ENCODE measurements around the gene HLA-DOA.

Gene HLA-DOA

DNA sequence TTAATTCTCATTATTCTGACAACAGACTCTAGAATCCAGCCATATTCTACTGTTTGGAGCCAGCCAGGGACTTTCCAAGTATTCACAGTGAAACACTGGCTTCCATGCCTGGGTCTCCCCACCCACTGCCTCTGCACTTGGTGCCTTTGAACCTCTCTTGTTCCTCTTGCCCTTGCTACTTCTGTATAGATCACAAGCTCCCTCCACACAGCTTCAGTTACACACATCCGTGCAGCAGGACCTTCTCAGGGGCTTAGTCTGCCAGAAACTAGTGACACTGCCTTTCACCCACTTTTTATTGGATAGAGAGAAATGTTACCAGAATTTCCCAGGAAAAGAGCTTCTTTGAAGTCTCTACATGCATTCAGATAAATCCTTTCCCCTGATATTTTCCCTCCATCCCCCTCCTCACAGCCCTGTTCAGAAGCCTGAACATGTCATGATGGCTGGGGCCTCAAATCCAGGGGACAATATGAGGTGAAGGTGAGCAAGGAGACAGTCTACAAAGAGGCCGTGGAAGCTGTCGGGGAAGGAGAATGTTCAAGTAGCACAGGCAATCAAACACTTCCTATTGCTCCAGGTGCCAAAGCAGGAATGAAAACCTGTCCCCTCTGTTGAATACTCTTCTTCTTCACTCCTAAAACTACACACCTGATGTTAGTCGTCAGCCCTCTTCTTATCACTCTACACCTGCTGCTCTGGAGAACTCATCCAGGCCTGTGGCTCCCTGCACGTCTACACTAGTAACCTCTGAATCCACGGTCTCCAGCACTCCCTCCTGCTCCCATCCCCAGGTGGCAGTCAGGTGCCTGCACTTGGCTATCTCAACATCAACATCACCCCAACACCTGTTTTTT is 20.2 kb upstream of the HLA-DOA start:
- Histone ChIP-seq H3K4me3 (ENCODE audit: low read length) (no peak overlapping the region), H3K27ac (ENCODE audit: low read length) (no peak overlapping the region), H3K4me1 (ENCODE audit: low read length) (peaks cover 21% of the 10 kb centered on the region), H3K9me2 (replicated peaks; ENCODE audit: insufficient read depth, low read length) (no peaks in the 10 kb centered on the region), H3K9ac (ENCODE audit: low read length) (no peak overlapping the region), H3K79me2 (ENCODE audit: low read length) (no peaks in the 10 kb centered on the region), H3K36me3 (replicated peaks; ENCODE audit: insufficient read depth, low read length) (no peaks in the 10 kb centered on the region), H4K20me1 (ENCODE audit: insufficient read depth, low read length) (no peaks in the 10 kb centered on the region), H2AFZ (ENCODE audit: low read length) (no peak overlapping the region), H3F3A (ENCODE audit: insufficient read depth, low read length) (peaks cover 12% of the 10 kb centered on the region), H3K9me3 (replicated peaks; ENCODE audit: insufficient read depth, low read length) (no peaks in the 10 kb centered on the region), H3K27me3 (replicated peaks; ENCODE audit: insufficient read depth, low read length) (no peaks in the 10 kb centered on the region), H3K4me2 (ENCODE audit: low read depth, low read length) (no peak overlapping the region)
- DNase-seq: no peak
- TF ChIP-seq EZH2phosphoT487 (IDR thresholded peaks at IDR 0.05; ENCODE audit: low read length) (no peak), EZH2 (optimal IDR thresholded peaks at IDR 0.05; ENCODE audit: low read depth, low read length) (no peak)
- TF ChIP-seq, protein P1, sequence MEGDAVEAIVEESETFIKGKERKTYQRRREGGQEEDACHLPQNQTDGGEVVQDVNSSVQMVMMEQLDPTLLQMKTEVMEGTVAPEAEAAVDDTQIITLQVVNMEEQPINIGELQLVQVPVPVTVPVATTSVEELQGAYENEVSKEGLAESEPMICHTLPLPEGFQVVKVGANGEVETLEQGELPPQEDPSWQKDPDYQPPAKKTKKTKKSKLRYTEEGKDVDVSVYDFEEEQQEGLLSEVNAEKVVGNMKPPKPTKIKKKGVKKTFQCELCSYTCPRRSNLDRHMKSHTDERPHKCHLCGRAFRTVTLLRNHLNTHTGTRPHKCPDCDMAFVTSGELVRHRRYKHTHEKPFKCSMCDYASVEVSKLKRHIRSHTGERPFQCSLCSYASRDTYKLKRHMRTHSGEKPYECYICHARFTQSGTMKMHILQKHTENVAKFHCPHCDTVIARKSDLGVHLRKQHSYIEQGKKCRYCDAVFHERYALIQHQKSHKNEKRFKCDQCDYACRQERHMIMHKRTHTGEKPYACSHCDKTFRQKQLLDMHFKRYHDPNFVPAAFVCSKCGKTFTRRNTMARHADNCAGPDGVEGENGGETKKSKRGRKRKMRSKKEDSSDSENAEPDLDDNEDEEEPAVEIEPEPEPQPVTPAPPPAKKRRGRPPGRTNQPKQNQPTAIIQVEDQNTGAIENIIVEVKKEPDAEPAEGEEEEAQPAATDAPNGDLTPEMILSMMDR (IDR thresholded peaks at IDR 0.05; ENCODE audit: low read length): no peak

DNA sequence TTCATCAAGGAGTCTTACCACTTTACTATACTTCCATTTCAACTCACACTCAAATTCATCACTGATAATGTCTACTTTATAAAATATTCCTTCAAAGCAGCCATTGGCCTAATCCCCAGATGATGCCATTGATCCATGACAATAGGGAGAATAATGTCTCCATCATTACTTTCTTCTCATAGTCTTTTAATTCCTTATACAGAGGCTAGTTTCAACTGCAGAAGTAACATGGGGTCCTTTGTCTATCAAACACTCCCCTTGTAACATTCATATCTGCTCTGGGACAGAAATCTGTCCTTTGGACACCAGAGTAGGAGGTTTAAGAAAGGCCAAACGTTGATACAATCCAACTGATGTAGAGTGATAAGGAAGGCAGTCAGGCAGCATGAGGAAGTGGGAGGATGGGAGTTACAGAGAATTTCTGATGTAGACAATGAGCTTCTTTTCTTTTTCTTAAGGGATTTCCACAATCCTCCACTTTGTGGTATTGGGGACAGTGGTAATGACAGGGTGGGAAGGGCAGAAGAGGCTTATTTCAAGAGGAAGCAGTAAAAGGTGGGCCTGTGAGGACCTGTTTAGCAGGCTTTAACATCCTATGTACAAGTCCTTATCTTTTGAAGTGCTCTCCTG is 18.9 kb upstream of the HLA-DOA start:
- H3K27ac ChIP-seq (ENCODE audit: low read length): peak overlapping the region; percentile 39; the same call in 1 of the 2 replicates
- no peak for DNase-seq

DNA sequence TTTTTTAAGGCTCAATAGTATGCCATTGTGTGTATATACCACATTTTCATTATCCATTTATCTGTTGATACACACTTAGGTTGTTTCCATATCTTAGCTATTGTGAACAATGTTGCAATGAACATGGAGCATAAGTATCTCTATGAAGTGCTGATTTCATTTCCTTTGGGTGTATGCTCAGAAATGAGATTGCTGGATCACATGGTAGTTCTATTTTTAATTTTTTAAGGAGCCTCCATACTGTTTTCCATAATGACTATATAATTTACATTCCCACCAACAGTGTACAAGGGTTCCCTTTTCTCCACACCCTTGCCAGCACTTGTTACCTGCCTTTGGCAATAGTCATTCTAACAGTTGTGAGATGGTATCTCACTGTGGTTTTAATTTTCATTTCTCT is 15.1 kb upstream of the HLA-DOA start:
- DNase-seq: no peak
- Histone ChIP-seq H3K79me2 (ENCODE audit: low read length) (no peaks in the 10 kb centered on the region), H3K36me3 (replicated peaks; ENCODE audit: insufficient read depth, low read length) (no peaks in the 10 kb centered on the region), H3K4me3 (ENCODE audit: low read length) (no peak overlapping the region), H3K9me2 (replicated peaks; ENCODE audit: insufficient read depth, low read length) (no peaks in the 10 kb centered on the region), H3K27me3 (replicated peaks; ENCODE audit: insufficient read depth, low read length) (0 out of 2 replicates have a peak, but pooled peaks cover 4% of the 10 kb centered on the region), H3K4me2 (ENCODE audit: low read depth, low read length) (no peak overlapping the region), H3K9me3 (replicated peaks; ENCODE audit: insufficient read depth, low read length) (no peaks in the 10 kb centered on the region), H4K20me1 (ENCODE audit: insufficient read depth, low read length) (no peaks in the 10 kb centered on the region), H3F3A (ENCODE audit: insufficient read depth, low read length) (peaks cover 12% of the 10 kb centered on the region), H2AFZ (ENCODE audit: low read length) (no peak overlapping the region), H3K9ac (ENCODE audit: low read length) (no peak overlapping the region), H3K4me1 (ENCODE audit: low read length) (peaks cover 19% of the 10 kb centered on the region), H3K27ac (ENCODE audit: low read length) (no peak overlapping the region)
- TF ChIP-seq EZH2phosphoT487 (IDR thresholded peaks at IDR 0.05; ENCODE audit: low read length): no peak
- TF ChIP-seq, protein P1 (IDR thresholded peaks at IDR 0.05; ENCODE audit: low read length): no peak
- TF ChIP-seq EZH2 (optimal IDR thresholded peaks at IDR 0.05; ENCODE audit: low read depth, low read length): no peak

More for the DNA sequence above, 18.9 kb upstream of the HLA-DOA start:
- H4K20me1 ChIP-seq (ENCODE audit: insufficient read depth, low read length): no peaks in the 10 kb centered on the region
- H3F3A ChIP-seq (ENCODE audit: insufficient read depth, low read length): peaks cover 12% of the 10 kb centered on the region
- H3K4me1 ChIP-seq (ENCODE audit: low read length): peaks cover 21% of the 10 kb centered on the region
- H3K9ac ChIP-seq (ENCODE audit: low read length): no peak overlapping the region
- no peaks in the 10 kb centered on the region for H3K9me3 ChIP-seq (replicated peaks; ENCODE audit: insufficient read depth, low read length)
- H3K36me3 ChIP-seq (replicated peaks; ENCODE audit: insufficient read depth, low read length): no peaks in the 10 kb centered on the region
- TF ChIP-seq EZH2phosphoT487 (IDR thresholded peaks at IDR 0.05; ENCODE audit: low read length): no peak
- no peak for TF ChIP-seq EZH2 (optimal IDR thresholded peaks at IDR 0.05; ENCODE audit: low read depth, low read length)
- TF ChIP-seq, protein P1 (IDR thresholded peaks at IDR 0.05; ENCODE audit: low read length): no peak
- no peaks in the 10 kb centered on the region for H3K27me3 ChIP-seq (replicated peaks; ENCODE audit: insufficient read depth, low read length)
- H3K4me2 ChIP-seq (ENCODE audit: low read depth, low read length): peak overlapping the region; percentile 5; the same call in 1 of the 2 replicates
- H3K79me2 ChIP-seq (ENCODE audit: low read length): no peaks in the 10 kb centered on the region
- no peak overlapping the region for H2AFZ ChIP-seq (ENCODE audit: low read length)
- H3K4me3 ChIP-seq (ENCODE audit: low read length): no peak overlapping the region
- H3K9me2 ChIP-seq (replicated peaks; ENCODE audit: insufficient read depth, low read length): no peaks in the 10 kb centered on the region
